Stimulated activated CD4-positive, alpha-beta T cell treated with anti-CD3 and anti-CD28 coated beads, Interleukin-2, amount 100 ng/mL, for 48 hours (primary cell): Measurements from ENCODE around the gene KTN1.

Source experiments
- DNase-seq, 2 donors: peaks; one replicate each; pipeline ENCODE4 v3.0.0-alpha.2; 2020

The KTN1 gene

GRCh38 chr14:55579724-55580469 is at the start of gene KTN1:
KTN1 (plus strand) TSS chr14:55580207; CDS start chr14:55612049, 31,842 bp downstream.
- DNase-seq = peak; percentile 78 to 79

- DNase-seq = no peak
Observed at GRCh38 chr14:55530464-55530863, 49.5 kb upstream of the KTN1 start.

GRCh38 chr14:55532645-55533344 is 47.2 kb upstream of the KTN1 start:
- no peak for DNase-seq

GRCh38 chr14:55533960-55534359 is 46.0 kb upstream of the KTN1 start:
- DNase-seq = no peak

- no peak for DNase-seq
Observed at GRCh38 chr14:55535516-55536203, 44.3 kb upstream of the KTN1 start.

- no peak for DNase-seq
Observed at GRCh38 chr14:55536204-55536708, 43.8 kb upstream of the KTN1 start.

GRCh38 chr14:55537782-55538181 is 42.2 kb upstream of the KTN1 start:
- no peak for DNase-seq

- DNase-seq = no peak
Observed at GRCh38 chr14:55539975-55540374, 40.0 kb upstream of the KTN1 start.

GRCh38 chr14:55540847-55541773 is 38.9 kb upstream of the KTN1 start:
- DNase-seq = no peak

- no peak for DNase-seq
Observed at GRCh38 chr14:55545779-55546178, 34.2 kb upstream of the KTN1 start.

GRCh38 chr14:55546212-55546874 is 33.7 kb upstream of the KTN1 start:
- DNase-seq = no peak

- no peak for DNase-seq
Observed at GRCh38 chr14:55547650-55548315, 32.2 kb upstream of the KTN1 start.

GRCh38 chr14:55553791-55554190 is 26.2 kb upstream of the KTN1 start:
- DNase-seq = no peak

GRCh38 chr14:55556929-55557623 is 22.9 kb upstream of the KTN1 start:
- no peak for DNase-seq

GRCh38 chr14:55562135-55562534 is 17.9 kb upstream of the KTN1 start:
- DNase-seq = no peak

GRCh38 chr14:55568618-55569017 is 11.4 kb upstream of the KTN1 start:
- no peak for DNase-seq

GRCh38 chr14:55571125-55571889 is 8.7 kb upstream of the KTN1 start:
- no peak for DNase-seq

GRCh38 chr14:55572578-55572977 is 7.4 kb upstream of the KTN1 start:
- no peak for DNase-seq

- no peak for DNase-seq
Observed at GRCh38 chr14:55574988-55575387, 5.0 kb upstream of the KTN1 start.

GRCh38 chr14:55577229-55577628 is 2.8 kb upstream of the KTN1 start:
- no peak for DNase-seq
